HUES48 (cell line): Measurements from ENCODE around the gene SLC4A4.
A peak's percentile ranks its signal among the peaks of the same experiment; 100 is the strongest.

ENCODE experiments used
- H3K27ac ChIP-seq: one replicate; pipeline ENCODE4 v1.7.0; 2013; ENCODE audit warnings: low read depth, low read length, inconsistent platforms
- H3K27me3 ChIP-seq: 2 replicates; pipeline ENCODE4 v1.6.1; 2013; ENCODE audit warnings: mild to moderate bottlenecking, low read length; ENCODE audit not compliant: control insufficient read depth, insufficient read depth
- H3K36me3 ChIP-seq: 2 replicates; pipeline ENCODE4 v1.6.1; 2013; ENCODE audit warnings: low read length; ENCODE audit not compliant: control insufficient read depth, insufficient read depth
- H3K4me1 ChIP-seq: 2 replicates; pipeline ENCODE4 v1.6.1; 2013; ENCODE audit warnings: mild to moderate bottlenecking, low read length; ENCODE audit not compliant: control insufficient read depth, insufficient read depth
- H3K4me3 ChIP-seq: 2 replicates; pipeline ENCODE4 v1.5.1; 2013; ENCODE audit warnings: mild to moderate bottlenecking, low read depth, low read length
- H3K9ac ChIP-seq: 2 replicates; pipeline ENCODE4 v1.6.1; 2013; ENCODE audit warnings: mild to moderate bottlenecking, low read depth, low read length, moderate library complexity
- H3K9me3 ChIP-seq: 2 replicates; pipeline ENCODE4 v1.6.1; 2013; ENCODE audit warnings: low read length; ENCODE audit not compliant: control insufficient read depth, insufficient read depth

Gene SLC4A4

DNA sequence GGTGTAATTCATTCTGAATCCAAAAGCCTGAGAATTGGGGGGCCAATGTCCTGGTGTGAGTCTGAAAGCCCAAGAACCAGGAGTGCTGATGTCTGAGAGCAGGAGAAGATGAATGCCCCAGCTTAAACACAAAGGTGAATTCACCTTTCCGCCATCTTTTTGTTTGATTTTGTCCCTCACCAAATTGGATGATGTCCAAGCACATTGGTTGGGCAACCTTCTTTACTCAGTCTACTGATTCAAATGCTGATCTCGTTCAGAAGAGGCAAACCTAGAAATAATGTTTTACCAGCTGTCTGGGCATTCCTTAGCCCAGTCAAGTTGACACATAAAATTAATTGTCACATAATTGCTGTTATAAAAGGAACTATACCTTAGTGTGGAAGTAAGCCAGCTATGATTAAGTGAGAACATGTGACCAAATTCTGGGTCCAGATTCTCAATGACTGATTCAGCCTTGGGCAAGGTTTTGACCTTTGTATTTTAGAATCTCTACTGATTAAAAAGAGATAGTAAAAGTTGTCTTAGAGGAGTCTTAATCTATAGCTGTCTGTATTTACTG lies 34.5 kb upstream of the SLC4A4 start:
- H3K4me1 ChIP-seq, result peaks cover 22% of the 10 kb centered on the region
- H3K27me3 ChIP-seq, result no peaks in the 10 kb centered on the region
- H3K9ac ChIP-seq, result no peak overlapping the region
- no peak overlapping the region for H3K4me3 ChIP-seq
- H3K27ac ChIP-seq, result peak overlapping the region; percentile 59
- no peaks in the 10 kb centered on the region for H3K36me3 ChIP-seq
- no peaks in the 10 kb centered on the region for H3K9me3 ChIP-seq

DNA sequence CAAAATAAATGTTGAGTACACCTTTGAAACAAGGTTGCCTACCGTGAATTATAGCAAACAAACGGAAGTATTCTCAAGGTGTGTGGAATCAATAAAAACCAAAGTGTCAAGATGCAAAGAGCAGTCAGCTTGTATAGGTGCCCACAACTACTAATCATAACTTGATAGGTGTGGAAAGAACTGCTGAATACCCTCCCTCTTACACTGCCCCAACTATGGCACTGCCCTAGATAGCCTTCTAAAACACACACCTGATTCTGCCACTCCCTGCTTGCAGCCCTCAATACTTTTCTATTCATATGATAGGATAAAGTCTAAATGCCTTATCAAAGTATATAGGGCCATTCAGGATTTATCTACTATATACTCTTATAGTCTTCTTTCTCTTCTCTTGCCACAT lies 31.1 kb upstream of the SLC4A4 start:
- Histone ChIP-seq H3K9me3 (no peaks in the 10 kb centered on the region), H3K27me3 (no peaks in the 10 kb centered on the region), H3K9ac (no peak overlapping the region), H3K4me3 (no peak overlapping the region), H3K27ac (no peak overlapping the region), H3K36me3 (no peaks in the 10 kb centered on the region), H3K4me1 (peaks cover 18% of the 10 kb centered on the region)

DNA sequence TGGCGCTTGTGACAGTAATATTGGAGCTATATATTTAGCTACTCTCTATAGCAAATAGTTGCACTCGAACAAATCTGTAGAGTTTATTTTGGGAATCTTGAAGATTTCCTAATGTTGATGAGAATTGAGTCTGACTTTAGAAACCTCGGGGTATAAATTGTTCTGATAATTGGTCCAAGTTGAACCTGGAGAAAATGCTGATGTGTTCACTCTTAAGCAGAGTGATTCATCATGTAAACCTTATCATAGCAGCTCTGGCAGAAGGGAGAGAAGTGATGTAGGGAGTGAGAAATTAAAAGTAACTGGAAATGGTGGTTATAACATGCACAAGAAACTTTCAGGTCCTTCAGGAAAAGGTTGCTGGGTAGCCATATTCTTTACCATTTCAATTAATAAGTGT lies 16.4 kb upstream of the SLC4A4 start:
- H3K27ac ChIP-seq, result no peak overlapping the region
- no peaks in the 10 kb centered on the region for H3K9me3 ChIP-seq
- no peak overlapping the region for H3K4me3 ChIP-seq
- no peaks in the 10 kb centered on the region for H3K36me3 ChIP-seq
- H3K4me1 ChIP-seq, result peaks cover 19% of the 10 kb centered on the region
- no peak overlapping the region for H3K9ac ChIP-seq
- H3K27me3 ChIP-seq, result no peaks in the 10 kb centered on the region

DNA sequence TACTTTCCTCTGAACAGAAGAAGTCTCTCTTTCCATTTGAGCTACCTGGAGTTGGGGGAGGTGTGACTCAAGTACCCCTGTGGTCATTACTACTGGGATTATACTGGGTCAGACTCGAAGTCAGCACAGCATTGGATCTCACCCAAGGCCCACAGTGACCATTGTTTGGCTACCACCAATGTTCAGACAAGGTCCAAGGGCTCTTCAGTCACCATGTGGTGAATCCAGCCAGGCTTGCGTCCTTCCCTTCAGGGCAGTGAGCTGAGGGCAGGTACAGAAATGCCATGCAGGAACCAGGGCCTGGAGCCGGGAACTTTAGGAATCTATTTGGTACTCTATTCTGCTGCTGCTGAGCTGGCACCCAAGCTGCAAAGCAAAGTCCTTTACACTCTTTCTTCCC lies 5.5 kb upstream of the SLC4A4 start:
- Histone ChIP-seq H3K9ac (no peak overlapping the region), H3K4me3 (no peak overlapping the region), H3K27ac (no peak overlapping the region), H3K36me3 (no peaks in the 10 kb centered on the region), H3K4me1 (no peaks in the 10 kb centered on the region), H3K27me3 (no peaks in the 10 kb centered on the region), H3K9me3 (no peaks in the 10 kb centered on the region)

DNA sequence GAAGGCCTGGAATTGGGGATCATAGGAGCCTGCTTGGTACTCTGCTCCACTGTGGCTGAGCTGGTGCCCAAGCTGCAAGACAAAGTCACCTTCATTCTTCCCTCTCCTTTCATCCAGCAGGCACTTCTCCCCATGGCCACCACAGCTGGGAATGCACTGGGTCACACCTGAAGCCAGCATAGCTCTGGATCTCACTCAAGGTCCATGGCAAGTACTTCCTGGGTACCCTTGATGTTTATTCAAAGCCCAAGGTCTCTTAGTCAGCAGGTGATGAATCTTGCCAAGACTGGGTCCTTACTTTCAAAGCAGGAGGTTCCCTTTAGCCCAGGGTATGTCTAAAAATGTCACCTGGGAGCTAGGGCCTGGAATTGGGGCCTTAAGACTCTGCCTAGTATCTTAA lies 4.9 kb upstream of the SLC4A4 start:
- Histone ChIP-seq H3K36me3 (no peaks in the 10 kb centered on the region), H3K27ac (no peak overlapping the region), H3K4me1 (no peaks in the 10 kb centered on the region), H3K9me3 (no peaks in the 10 kb centered on the region), H3K9ac (no peak overlapping the region), H3K27me3 (no peaks in the 10 kb centered on the region), H3K4me3 (no peak overlapping the region)

DNA sequence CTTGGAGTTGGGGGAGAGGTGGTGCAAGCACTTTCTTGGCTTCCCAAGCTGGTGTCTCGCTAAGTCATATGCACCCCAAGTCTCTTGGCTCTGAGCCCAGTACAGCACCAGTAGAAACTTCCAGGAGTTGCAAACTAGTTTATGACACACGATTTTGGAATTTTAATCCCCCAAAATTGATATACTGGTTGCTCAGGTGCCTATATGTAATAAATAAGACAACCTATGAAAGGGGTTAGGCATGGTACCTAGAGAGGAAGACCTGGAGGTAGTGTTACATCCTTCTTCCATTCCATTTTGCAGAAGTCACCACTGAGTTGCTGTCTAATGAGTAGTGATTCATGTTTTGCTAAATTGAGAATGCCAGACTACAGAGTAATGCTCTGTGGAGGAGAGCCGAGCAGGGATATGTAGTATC lies 4.3 kb upstream of the SLC4A4 start:
- Histone ChIP-seq H3K9ac (no peak overlapping the region), H3K27ac (no peak overlapping the region), H3K4me3 (no peak overlapping the region), H3K27me3 (no peaks in the 10 kb centered on the region), H3K36me3 (no peaks in the 10 kb centered on the region), H3K9me3 (no peaks in the 10 kb centered on the region), H3K4me1 (no peaks in the 10 kb centered on the region)

DNA sequence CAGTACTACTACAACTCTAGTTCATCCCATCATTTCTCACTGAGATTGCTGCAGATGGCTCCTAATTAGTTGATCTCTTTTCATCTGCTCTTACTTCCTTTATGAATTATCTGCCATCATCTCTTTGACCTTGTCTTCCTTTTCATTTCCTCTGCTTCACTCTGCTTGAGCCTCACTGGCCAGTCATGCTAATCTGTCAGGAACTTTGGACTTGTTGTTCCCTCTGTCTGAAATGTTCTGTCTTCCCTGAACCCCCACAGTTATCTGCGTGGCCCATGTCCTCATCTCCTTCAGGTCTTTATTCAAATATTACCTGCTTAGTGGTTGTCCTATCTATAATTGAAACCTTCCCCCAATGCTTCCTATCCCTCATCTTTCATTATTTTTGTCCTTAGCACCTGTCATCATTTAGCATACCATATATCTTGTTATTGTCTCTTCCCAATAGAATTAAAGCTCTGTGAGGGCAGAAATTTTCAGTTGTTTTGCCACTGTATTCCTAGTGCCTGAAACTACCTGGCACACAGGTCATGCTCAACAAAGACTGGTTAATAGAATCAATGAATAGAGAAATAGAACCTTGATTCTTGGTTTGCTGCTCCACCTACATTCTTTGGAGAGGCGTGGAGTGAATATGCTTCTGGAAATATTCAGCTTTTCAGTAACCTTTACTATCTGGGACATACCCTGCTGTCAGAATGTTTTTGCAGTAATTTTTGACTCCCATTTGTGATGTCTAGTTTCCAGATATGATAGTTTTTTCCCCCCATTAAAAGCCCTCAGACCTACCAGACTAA lies 5.0 kb downstream of the SLC4A4 start:
- Histone ChIP-seq H3K9ac (no peak overlapping the region), H3K4me1 (no peaks in the 10 kb centered on the region), H3K27me3 (no peaks in the 10 kb centered on the region), H3K27ac (no peak overlapping the region), H3K4me3 (no peak overlapping the region), H3K9me3 (no peaks in the 10 kb centered on the region), H3K36me3 (no peaks in the 10 kb centered on the region)

DNA sequence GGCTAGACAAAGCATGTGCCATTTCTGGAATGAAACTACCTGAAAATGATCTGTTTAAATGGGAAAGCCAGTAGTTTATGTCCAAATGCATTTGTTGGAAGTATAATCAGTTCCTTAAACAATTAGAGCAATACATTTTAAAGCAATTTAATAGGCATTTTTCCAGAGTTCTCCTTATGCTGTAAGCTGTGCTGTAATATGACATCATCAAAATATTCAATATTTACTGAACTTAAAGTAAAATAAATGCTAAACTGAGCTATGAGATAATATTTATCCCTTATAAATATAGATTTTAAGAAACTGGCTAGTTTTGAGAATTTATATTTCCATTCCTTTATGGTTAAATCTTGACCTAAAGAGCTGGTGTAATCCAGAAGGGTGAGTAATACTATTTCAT lies 7.9 kb downstream of the SLC4A4 start:
- Histone ChIP-seq H3K36me3 (no peaks in the 10 kb centered on the region), H3K4me3 (no peak overlapping the region), H3K9me3 (no peaks in the 10 kb centered on the region), H3K27me3 (no peaks in the 10 kb centered on the region), H3K9ac (no peak overlapping the region), H3K4me1 (no peaks in the 10 kb centered on the region), H3K27ac (no peak overlapping the region)

DNA sequence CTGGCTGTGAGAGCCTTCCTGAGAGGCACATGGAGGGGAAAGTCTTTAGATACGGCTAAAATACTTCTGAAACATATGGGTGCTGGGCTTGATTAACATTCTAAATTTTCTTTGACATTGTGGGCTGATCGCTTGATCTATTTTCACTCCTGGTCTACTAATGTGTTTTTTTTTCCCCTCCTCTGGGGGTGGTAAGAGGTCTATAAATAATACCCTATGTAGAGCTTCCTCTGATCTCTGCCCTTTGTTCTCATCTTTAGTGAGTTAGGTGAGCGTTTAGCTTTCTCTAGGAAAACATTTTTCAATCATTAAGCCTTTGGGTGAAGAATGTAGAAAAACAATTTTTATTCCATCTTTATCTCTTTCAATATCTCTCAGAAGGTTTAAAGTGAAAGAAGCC lies 9.8 kb downstream of the SLC4A4 start:
- Histone ChIP-seq H3K9ac (no peak overlapping the region), H3K4me3 (no peak overlapping the region), H3K36me3 (no peaks in the 10 kb centered on the region), H3K9me3 (no peaks in the 10 kb centered on the region), H3K27me3 (no peaks in the 10 kb centered on the region), H3K4me1 (no peaks in the 10 kb centered on the region), H3K27ac (no peak overlapping the region)

DNA sequence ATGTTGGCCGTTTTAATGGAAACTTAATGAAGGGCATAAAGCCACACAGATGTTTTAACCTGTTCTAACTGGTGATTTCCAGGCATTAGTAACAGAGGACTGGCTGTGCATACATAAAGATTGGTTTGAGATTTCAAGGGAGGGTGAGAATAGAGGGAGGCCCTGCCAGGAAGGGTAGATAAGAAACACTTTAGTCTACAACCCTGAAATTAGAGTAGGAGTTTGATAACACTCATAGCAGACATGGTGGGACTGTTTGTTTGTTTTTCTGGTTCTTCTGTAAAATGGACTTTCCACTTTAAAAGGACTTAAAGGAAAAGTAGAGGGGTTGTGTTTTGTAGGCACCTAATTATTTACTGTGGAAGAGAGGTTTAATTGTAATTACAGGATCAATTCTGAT lies 16.2 kb downstream of the SLC4A4 start:
- H3K27me3 ChIP-seq, result no peaks in the 10 kb centered on the region
- H3K4me1 ChIP-seq, result no peaks in the 10 kb centered on the region
- no peak overlapping the region for H3K27ac ChIP-seq
- H3K9me3 ChIP-seq, result no peaks in the 10 kb centered on the region
- H3K9ac ChIP-seq, result no peak overlapping the region
- H3K36me3 ChIP-seq, result no peaks in the 10 kb centered on the region
- H3K4me3 ChIP-seq, result no peak overlapping the region

DNA sequence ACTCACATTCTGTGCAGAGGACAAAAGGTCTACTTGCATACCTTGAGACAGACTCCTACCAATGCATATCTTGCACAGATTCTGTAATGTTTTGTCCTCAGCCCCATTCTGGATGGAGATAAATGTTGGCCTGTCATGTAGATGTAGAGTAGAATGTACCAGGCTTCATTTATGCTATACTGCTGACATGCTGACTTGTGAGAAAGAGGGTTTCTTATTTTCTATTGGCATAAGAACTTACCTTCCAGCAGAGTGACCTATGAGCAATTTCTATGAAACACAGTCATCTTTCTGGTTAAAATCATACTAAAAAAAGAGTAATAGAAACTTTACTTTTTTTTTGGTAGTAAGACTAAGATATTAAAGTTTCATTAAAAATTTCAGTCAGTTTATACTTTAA lies 17.2 kb downstream of the SLC4A4 start:
- no peaks in the 10 kb centered on the region for H3K9me3 ChIP-seq
- no peak overlapping the region for H3K4me3 ChIP-seq
- H3K27ac ChIP-seq, result no peak overlapping the region
- H3K4me1 ChIP-seq, result no peaks in the 10 kb centered on the region
- H3K27me3 ChIP-seq, result no peaks in the 10 kb centered on the region
- H3K9ac ChIP-seq, result no peak overlapping the region
- H3K36me3 ChIP-seq, result no peaks in the 10 kb centered on the region
